Muscle of leg (tissue), 11 donors: Measurements from ENCODE around the gene LSMEM2. TPM values are rescaled to one million over a fixed set of nuclear protein-coding genes. Genes with fewer than 3 reads are reported as not detected.

Source experiments
- DNase-seq: peaks from one replicate; pipeline ENCODE4 v3.0.0; 2013
- H3K27ac ChIP-seq: one replicate; pipeline ENCODE4 v1.5.1; 2013; ENCODE audit warnings: mild to moderate bottlenecking, low read length, control low read depth
- H3K27me3 ChIP-seq: one replicate; pipeline ENCODE4 v1.6.1; 2013; ENCODE audit warnings: low read length; ENCODE audit not compliant: control insufficient read depth, insufficient read depth
- H3K36me3 ChIP-seq: one replicate; pipeline ENCODE4 v1.6.1; 2013; ENCODE audit warnings: low read length; ENCODE audit not compliant: control insufficient read depth, insufficient read depth
- H3K4me1 ChIP-seq: one replicate; pipeline ENCODE4 v1.6.1; 2013; ENCODE audit warnings: low read length; ENCODE audit not compliant: control insufficient read depth, insufficient read depth
- H3K4me3 ChIP-seq: one replicate; pipeline ENCODE4 v1.5.1; 2013; ENCODE audit warnings: low read length, control low read depth
- H3K9me3 ChIP-seq: replicated peaks from 2 replicates; pipeline ENCODE4 v1.6.1; 2013; ENCODE audit warnings: low read depth, low read length; ENCODE audit not compliant: control insufficient read depth
- WGBS: methylation state at CpG from one replicate; pipeline ENCODE4 v1.1.5; 2013; ENCODE audit warnings: missing lambda C conversion rate; ENCODE audit not compliant: insufficient coverage; 5-methylcytosine and 5-hydroxymethylcytosine counted together
- polyA plus RNA-seq, 8 donors: library from polyadenylated mRNA; unstranded; fragments of 120-200 nt; gene quantifications; one replicate each; pipeline versions ENCODE4 v1.2.1 to v1.2.3, GENCODE V29; 2013; ENCODE audit warnings: inconsistent platforms in 1 of 8, low replicate concordance in 1 of 8; ENCODE audit not compliant: insufficient read length in 8 of 8, insufficient read depth in 1 of 8
- total RNA-seq: library from RNA; stranded (reverse); fragments of 120-200 nt; gene quantifications from one replicate; pipeline ENCODE4 v1.2.4, GENCODE V29; 2013

LSMEM2 gene
- total and polyA plus RNA-seq, 9 donors: 11.1 to 33.1 (median 26.7) TPM

- Histone ChIP-seq H3K36me3 (peaks cover 41% of the 10 kb centered on the region), H3K4me1 (peaks cover 19% of the 10 kb centered on the region), H3K27me3 (no peaks in the 10 kb centered on the region), H3K27ac (no peak overlapping the region), H3K9me3 (no peaks in the 10 kb centered on the region), H3K4me3 (no peak overlapping the region)
- WGBS: 95% methylated on average over 21 of the region's 23 CpGs
- DNase-seq: no peak
Measured at GRCh38 chr3:50288387-50289007, 9.6 kb downstream of the LSMEM2 start.

GRCh38 chr3:50289130-50289529 is 10.2 kb downstream of the LSMEM2 start:
- Histone ChIP-seq H3K27me3 (no peaks in the 10 kb centered on the region), H3K36me3 (peaks cover 41% of the 10 kb centered on the region), H3K27ac (no peak overlapping the region), H3K9me3 (no peaks in the 10 kb centered on the region), H3K4me1 (peaks cover 19% of the 10 kb centered on the region), H3K4me3 (no peak overlapping the region)
- DNase-seq: no peak
- WGBS: 100% methylated on average over 1 of the region's 6 CpGs

GRCh38 chr3:50290161-50290641 is 11.3 kb downstream of the LSMEM2 start:
- H3K36me3 ChIP-seq: peaks cover 41% of the 10 kb centered on the region
- no peak overlapping the region for H3K4me3 ChIP-seq
- WGBS: 94% methylated on average over 13 of the region's 16 CpGs
- peaks cover 19% of the 10 kb centered on the region for H3K4me1 ChIP-seq
- H3K27ac ChIP-seq: no peak overlapping the region
- H3K9me3 ChIP-seq: no peaks in the 10 kb centered on the region
- DNase-seq: peak; percentile 28
- no peaks in the 10 kb centered on the region for H3K27me3 ChIP-seq

DNA sequence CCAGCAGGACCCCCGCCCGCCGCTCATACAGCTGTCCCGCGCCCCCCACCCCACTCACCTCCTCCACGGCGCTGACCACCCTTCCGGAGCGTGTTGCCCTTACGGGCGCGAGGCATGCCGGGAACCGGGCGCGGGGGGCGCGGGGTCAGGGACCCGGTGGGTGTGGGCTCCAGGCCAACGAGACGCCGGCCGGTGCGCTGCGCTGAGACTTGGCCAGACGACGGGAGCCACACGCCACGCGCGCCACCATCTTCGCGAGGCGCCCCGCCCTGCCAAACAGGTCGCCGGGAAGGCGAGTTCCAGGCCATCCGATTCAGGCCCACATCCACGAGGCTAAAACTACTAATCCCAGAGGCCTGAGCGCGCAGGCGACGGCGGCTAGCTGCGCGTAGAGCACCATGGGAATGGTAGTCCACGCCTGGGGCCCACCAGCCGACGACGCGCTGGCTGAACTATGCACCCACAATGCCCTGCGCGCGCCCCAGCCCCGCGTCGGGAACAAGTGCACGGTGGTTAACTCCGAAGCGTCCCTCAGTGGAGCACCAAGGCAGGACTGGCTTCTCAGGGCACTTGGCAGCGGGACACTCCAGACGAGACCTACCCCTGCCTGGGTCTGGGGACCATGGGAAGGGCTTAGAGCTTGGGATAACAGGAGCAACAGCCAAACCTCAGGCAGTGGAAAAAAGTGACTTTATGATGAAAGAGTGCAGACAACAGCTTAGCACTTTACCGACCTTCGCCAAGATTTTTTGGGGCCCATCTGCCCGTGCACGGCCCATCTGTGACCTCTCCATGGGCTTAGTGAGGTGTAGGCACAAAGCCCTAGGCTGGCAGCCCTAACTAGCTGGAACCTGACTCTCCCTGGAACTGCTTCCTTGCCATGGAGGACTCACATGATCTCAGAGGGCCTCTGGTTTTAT is 13.5 kb downstream of the LSMEM2 start, which contains the start of gene IFRD2:
TSS of gene IFRD2 (minus strand) at position 271 of the 920 bp plus-strand sequence. CDS start at position 116, 155 bp downstream.
- H3K36me3 ChIP-seq: peaks cover 36% of the 10 kb centered on the region
- peak within 1 kb of the TSS; percentile 93 for H3K4me3 ChIP-seq
- no peaks in the 10 kb centered on the region for H3K9me3 ChIP-seq
- DNase-seq: peak; percentile 99
- peaks cover 19% of the 10 kb centered on the region for H3K4me1 ChIP-seq
- under 1% methylated on average over 66 of the region's 67 CpGs for WGBS
- no peaks in the 10 kb centered on the region for H3K27me3 ChIP-seq
- H3K27ac ChIP-seq: peak within 1 kb of the TSS; percentile 89

GRCh38 chr3:50293079-50293801 is 14.4 kb downstream of the LSMEM2 start:
- H3K27ac ChIP-seq: peak overlapping the region; percentile 89
- H3K36me3 ChIP-seq: peaks cover 31% of the 10 kb centered on the region
- WGBS: 71% methylated on average over 10 of the region's 12 CpGs
- peaks cover 21% of the 10 kb centered on the region for H3K4me1 ChIP-seq
- no peaks in the 10 kb centered on the region for H3K9me3 ChIP-seq
- no peaks in the 10 kb centered on the region for H3K27me3 ChIP-seq
- no peak overlapping the region for H3K4me3 ChIP-seq
- DNase-seq: peak; percentile 37

DNA sequence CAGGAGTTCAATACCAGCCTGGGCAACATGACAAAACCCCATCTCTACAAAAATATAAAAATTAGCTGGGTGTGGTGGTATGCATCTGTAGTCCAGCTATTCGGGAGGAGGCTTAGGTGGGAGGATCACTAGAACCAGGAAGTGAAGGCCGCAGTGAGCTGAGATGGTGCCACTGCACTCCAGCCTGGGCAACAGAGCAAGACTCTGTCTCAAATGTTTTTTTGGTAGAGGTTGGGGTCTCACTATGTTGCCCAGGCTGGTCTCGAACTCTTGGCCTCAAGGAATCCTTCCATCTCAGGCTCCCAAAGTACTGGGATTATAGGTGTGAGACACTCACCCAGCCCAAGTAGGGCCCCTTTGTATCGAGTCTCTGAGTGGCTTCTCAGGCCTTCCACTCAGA is 15.2 kb downstream of the LSMEM2 start:
- H3K27me3 ChIP-seq: no peaks in the 10 kb centered on the region
- peak; percentile 14 for DNase-seq
- H3K27ac ChIP-seq: no peak overlapping the region
- peaks cover 22% of the 10 kb centered on the region for H3K36me3 ChIP-seq
- peaks cover 29% of the 10 kb centered on the region for H3K4me1 ChIP-seq
- no peak overlapping the region for H3K4me3 ChIP-seq
- H3K9me3 ChIP-seq: no peaks in the 10 kb centered on the region
- WGBS: 92% methylated on average over 3 of the region's 4 CpGs

DNA sequence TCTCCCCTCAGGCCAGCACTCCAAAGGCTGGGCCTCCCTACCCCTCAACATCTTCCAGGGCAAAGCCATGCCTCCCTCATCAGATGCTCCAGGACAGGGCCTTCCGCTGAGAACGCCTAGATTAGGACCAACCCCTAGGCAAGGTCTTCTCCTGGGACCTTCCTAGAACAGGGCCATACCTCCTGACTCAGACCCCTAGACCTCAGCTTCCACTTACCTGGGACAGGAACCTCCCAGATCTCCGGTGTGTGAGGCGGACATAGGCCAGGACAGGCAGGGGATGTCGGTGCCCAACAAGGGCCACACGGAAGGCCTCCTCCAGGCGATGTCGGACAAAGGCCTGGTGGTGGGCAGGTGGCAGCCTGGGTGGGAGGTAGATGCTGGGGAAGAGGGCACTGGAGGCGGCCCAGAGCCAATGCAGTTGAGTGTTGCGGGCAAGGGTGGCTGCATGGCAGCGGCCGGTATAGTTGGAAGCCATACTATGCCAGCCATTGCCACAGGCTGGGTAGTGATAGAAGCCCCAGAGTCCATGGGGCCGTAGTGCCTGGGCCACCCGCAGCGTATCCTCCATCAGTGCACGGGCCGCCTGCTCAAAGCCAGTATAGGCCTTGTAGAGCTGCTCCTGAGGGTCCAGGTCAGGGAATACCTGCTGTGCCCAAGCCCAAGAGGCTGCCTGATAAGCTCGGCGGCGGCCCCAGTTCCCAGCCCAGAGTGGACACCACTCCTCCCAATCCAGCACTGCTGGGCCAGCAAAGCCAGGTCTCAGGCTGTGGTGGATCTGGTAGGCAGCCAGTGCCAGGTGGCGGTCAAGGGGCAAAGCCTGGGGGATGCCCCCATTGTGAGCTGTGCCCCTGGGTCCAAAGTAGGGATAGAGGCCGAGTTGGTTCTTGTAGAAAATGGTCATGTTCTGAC is 15.9 kb downstream of the LSMEM2 start:
- Histone ChIP-seq H3K36me3 (peaks cover 16% of the 10 kb centered on the region), H3K27ac (no peak overlapping the region), H3K4me1 (peaks cover 31% of the 10 kb centered on the region), H3K9me3 (no peaks in the 10 kb centered on the region), H3K27me3 (no peaks in the 10 kb centered on the region), H3K4me3 (no peak overlapping the region)
- WGBS: 89% methylated on average over 21 of the region's 22 CpGs
- DNase-seq: peak; percentile 13

DNA sequence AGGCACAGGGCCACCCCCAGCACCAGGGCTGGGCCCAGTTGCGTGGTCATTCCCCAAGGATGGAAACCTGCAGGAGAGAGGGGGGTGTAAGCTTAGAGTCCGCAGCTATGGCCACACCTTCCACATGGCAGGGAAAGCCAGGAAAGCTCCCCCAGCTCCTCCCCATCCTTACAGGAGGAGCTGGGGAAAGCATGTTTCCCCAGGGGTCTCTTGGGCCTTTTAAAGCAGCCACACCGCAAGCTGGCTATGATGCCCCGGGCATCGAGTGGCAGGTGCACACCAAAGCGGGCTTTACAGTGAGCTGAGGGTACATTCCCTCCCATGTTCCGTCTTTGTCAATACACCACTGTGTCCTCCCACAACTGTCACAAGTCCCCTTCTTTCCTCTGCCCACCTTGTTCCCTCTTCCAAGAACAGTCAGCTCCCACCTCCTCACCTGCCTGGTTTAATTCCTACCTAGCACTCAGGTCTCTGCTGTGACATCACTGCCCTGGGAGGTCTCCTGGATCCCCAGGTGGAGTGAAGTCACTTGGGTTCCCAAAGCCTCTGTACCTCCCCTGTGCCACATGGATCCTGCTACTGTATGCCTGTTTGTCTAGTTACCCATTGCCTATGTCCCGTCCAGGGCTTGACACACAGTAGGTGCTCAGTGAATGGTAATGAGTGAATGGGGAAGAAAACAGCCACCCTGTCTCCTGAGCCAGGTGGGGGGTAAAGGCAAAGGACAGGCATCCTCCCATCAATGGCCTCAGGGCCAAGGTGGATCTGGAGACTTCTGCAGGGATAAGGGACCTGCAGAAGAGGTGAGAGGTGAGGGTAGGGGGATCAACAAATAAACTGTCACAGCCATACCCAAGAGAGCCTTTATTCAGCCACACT is 16.9 kb downstream of the LSMEM2 start:
- Histone ChIP-seq H3K36me3 (peaks cover 7% of the 10 kb centered on the region), H3K4me3 (no peak overlapping the region), H3K4me1 (peaks cover 41% of the 10 kb centered on the region), H3K27ac (no peak overlapping the region), H3K27me3 (no peaks in the 10 kb centered on the region), H3K9me3 (no peaks in the 10 kb centered on the region)
- peak; percentile 21 for DNase-seq
- WGBS: 90% methylated on average over 6 of the region's 8 CpGs
